ENCODE data around the gene PUS1.

The PUS1 gene

DNA sequence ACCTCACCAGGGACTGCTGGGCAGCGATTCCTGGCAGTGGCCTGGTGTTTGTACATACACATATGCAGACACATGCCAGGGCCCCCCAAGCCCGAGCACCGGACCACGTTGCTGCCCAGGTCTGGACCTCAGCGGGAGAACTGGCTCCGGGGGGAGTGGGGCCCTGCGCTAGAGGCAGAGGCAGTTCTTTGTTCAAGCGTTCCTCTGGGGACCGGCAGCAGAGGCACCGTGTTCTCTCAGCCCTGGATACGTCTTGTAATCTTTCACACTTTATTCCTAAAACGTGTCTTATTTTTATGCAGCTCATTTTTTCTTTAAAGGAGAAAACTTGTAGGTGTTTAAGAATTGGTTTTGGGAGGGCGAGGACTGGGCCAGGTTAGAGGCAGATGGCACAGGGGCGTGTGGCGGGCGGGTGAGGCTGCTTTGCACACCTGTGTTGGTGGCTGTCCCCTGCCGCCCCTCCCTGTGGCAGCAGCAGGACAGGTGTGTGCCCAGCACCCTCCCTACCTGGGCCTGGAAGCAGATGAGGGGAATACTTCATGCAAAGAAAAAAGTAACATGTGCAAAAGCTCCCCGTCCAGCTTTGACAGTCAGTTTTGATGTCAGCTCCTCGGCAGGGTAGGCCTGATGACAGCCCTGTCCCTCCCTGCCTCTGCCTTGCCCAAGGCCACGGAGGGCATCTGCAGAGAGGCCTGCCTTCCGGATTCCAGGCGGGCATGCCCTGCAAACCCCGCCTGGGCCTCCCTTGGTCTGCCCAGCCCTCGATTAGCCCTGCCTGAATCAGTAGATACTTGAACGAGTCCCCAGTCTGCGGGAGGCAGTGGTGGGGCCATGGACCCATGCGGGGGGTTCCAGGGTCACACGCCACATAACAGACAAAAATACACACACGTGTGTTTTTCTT lies 7.0 kb upstream of the PUS1 start:
- Histone ChIP-seq H3K36me3 (ENCODE audit: insufficient read depth, insufficient read length, low read length) (peaks cover 48% of the 10 kb centered on the region), H3K27me3 (ENCODE audit: insufficient read depth, insufficient read length) (no peaks in the 10 kb centered on the region), H3K9ac (ENCODE audit: insufficient read length, low read depth) (no peak overlapping the region), H3K4me3 (ENCODE audit: insufficient read length, low read depth) (no peak overlapping the region), H3K9me3 (ENCODE audit: insufficient read depth, low read length) (peaks cover 5% of the 10 kb centered on the region; the same call in 1 of the 2 replicates), H3K4me1 (ENCODE audit: insufficient read depth, insufficient read length) (no peaks in the 10 kb centered on the region)
- no peak for DNase-seq (ENCODE audit: low read depth, low spot score)
- TF ChIP-seq SUZ12 (IDR thresholded peaks at IDR 0.05; ENCODE audit: extremely low read depth, insufficient read depth, insufficient read length) (no peak), ZNF274 (IDR thresholded peaks at IDR 0.05; ENCODE audit: low read depth, low read length) (no peak), YY1 (IDR thresholded peaks at IDR 0.05; ENCODE audit: insufficient read depth, insufficient read length) (no peak)

DNA sequence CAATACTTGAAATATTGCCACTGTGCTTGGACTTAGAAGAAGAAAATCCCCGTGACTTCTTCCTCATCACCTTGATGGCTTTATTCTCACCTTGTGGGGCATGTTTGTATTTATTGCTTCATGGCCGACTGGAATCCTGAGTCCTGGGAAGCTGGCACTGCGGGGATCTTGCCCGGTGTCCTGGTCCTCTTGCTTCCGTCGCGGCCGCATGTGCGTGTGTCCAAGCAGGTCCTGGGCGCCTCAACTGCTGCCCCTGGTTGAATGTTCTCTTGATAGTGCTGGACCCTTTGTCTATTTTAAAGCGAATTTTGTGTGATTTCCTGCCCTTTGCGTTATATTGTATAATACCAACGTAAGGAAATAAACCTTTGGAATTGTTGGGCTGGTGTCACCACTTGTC lies 6.3 kb upstream of the PUS1 start:
- H3K36me3 ChIP-seq (ENCODE audit: insufficient read depth, insufficient read length, low read length), result peaks cover 45% of the 10 kb centered on the region
- H3K4me1 ChIP-seq (ENCODE audit: insufficient read depth, insufficient read length), result peaks cover 4% of the 10 kb centered on the region
- no peak overlapping the region for H3K9ac ChIP-seq (ENCODE audit: insufficient read length, low read depth)
- TF ChIP-seq ZNF274 (IDR thresholded peaks at IDR 0.05; ENCODE audit: low read depth, low read length), result no peak
- TF ChIP-seq SUZ12 (IDR thresholded peaks at IDR 0.05; ENCODE audit: extremely low read depth, insufficient read depth, insufficient read length), result no peak
- TF ChIP-seq YY1 (IDR thresholded peaks at IDR 0.05; ENCODE audit: insufficient read depth, insufficient read length), result no peak
- H3K27me3 ChIP-seq (ENCODE audit: insufficient read depth, insufficient read length), result no peaks in the 10 kb centered on the region
- no peak for DNase-seq (ENCODE audit: low read depth, low spot score)
- no peak overlapping the region for H3K4me3 ChIP-seq (ENCODE audit: insufficient read length, low read depth)
- H3K9me3 ChIP-seq (ENCODE audit: insufficient read depth, low read length), result peaks cover 11% of the 10 kb centered on the region; the same call in 1 of the 2 replicates

DNA sequence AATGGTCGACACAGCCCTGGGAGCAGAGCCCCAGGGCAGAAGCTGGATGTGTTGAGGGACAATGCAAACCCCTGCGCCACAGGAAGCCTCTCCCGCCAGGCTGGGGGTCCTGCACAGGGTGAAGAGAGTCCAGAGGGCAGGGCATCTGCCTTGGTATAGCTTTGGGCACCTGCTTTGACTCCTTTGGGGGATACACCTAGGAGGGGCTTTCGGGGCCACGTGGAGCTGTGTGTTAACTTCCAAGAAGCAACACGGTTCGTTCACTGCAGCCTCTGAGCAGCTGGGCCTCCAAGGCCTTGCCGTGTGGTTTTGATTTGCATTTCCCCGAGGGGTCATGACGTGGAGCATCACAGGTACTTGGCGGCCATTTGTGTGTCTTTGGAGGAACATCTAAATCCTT lies 5.8 kb upstream of the PUS1 start:
- Histone ChIP-seq H3K36me3 (ENCODE audit: insufficient read depth, insufficient read length, low read length) (peaks cover 41% of the 10 kb centered on the region), H3K9ac (ENCODE audit: insufficient read length, low read depth) (no peak overlapping the region), H3K9me3 (ENCODE audit: insufficient read depth, low read length) (peaks cover 11% of the 10 kb centered on the region; the same call in 1 of the 2 replicates), H3K4me1 (ENCODE audit: insufficient read depth, insufficient read length) (peaks cover 5% of the 10 kb centered on the region), H3K4me3 (ENCODE audit: insufficient read length, low read depth) (no peak overlapping the region), H3K27me3 (ENCODE audit: insufficient read depth, insufficient read length) (no peaks in the 10 kb centered on the region)
- DNase-seq (ENCODE audit: low read depth, low spot score), result no peak
- TF ChIP-seq YY1 (IDR thresholded peaks at IDR 0.05; ENCODE audit: insufficient read depth, insufficient read length) (no peak), ZNF274 (IDR thresholded peaks at IDR 0.05; ENCODE audit: low read depth, low read length) (no peak), SUZ12 (IDR thresholded peaks at IDR 0.05; ENCODE audit: extremely low read depth, insufficient read depth, insufficient read length) (no peak)

DNA sequence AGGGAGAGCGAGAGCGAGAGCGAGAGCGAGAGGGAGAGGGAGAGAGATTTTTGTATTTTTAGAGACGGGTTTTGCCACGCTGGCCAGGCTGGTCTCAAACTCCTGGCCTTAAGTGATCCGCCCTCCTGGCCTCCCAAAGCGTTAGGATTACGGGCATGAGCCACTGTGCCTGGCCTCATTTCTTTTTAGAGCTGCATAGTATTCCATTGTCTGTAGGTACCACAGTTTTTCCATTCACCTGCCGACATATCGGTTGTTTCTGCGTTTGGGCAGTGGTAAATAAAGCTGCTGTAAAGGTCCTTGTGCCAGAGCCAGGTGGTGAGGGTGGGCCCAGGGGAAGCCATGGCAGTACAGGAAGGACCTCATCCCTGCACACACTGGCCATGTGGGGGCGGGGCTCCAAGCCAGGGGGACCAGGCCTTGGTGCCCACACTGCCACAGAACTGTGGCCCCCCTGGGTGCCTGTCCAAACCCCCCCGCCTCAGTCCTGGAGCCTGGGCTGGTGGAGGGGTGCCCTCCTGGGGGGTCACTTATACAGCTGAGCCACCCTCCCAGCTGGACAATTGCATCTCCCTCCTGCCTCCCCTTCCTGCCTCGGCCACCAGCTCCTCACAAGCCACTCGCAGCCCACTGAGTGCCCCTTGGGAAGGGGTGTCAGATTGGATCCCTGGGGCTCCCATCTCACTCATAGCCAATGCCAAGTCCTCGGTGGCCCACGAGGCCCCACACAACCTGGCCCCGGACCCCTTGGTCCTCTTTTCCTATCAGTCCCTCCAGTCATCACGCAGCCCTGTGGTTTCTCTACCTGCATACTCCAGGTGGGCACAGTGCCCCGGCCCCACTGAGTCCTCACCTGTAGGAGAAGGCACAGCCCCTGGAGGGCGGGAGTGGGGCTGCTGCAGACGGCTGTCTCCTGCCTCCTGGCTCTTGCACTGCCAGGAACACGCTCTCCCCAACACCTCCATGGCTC lies 1.7 kb upstream of the PUS1 start:
- Histone ChIP-seq H3K9ac (ENCODE audit: insufficient read length, low read depth) (peak overlapping the region; percentile 95), H3K27me3 (ENCODE audit: insufficient read depth, insufficient read length) (no peaks in the 10 kb centered on the region), H3K4me1 (ENCODE audit: insufficient read depth, insufficient read length) (peaks cover 8% of the 10 kb centered on the region), H3K36me3 (ENCODE audit: insufficient read depth, insufficient read length, low read length) (peaks cover 32% of the 10 kb centered on the region), H3K4me3 (ENCODE audit: insufficient read length, low read depth) (no peak overlapping the region), H3K9me3 (ENCODE audit: insufficient read depth, low read length) (peaks cover 11% of the 10 kb centered on the region; the same call in 1 of the 2 replicates)
- DNase-seq (ENCODE audit: low read depth, low spot score), result no peak
- TF ChIP-seq YY1 (IDR thresholded peaks at IDR 0.05; ENCODE audit: insufficient read depth, insufficient read length) (no peak), ZNF274 (IDR thresholded peaks at IDR 0.05; ENCODE audit: low read depth, low read length) (no peak), SUZ12 (IDR thresholded peaks at IDR 0.05; ENCODE audit: extremely low read depth, insufficient read depth, insufficient read length) (no peak)

DNA sequence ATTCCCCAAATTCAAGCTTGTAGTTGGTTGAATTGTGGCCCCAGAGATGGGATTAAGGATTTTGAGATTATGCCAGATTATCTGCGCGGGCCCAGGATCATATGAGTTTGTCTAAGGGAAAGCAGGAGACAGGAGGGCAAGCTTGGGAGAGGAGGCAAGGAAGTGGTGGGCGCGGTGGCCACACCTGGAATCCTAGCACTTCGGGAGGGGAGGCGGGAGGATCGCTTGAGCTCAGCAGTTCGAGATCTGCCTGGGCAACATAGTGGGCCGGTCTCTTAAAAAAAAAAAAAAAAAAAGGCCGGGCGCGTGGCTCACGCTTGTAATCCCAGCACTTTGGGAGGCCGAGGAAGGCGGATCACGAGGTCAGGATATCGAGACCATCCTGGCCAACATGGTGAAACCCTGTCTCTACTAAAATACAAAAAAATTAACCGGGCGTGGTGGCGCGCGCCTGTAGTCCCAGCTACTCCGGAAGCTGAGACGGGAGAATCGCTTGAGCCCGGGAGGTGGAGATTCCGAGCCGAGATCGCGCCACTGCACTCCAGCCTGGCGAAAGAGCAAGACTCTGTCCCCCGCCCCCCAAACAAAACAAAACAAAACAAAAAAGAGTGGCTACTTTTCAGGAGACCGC lies 881 bp upstream of the PUS1 start:
- peak overlapping the region; percentile 57 for H3K4me3 ChIP-seq (ENCODE audit: insufficient read length, low read depth)
- peaks cover 11% of the 10 kb centered on the region; the same call in 1 of the 2 replicates for H3K9me3 ChIP-seq (ENCODE audit: insufficient read depth, low read length)
- H3K9ac ChIP-seq (ENCODE audit: insufficient read length, low read depth), result peak overlapping the region; percentile 95
- H3K4me1 ChIP-seq (ENCODE audit: insufficient read depth, insufficient read length), result peaks cover 8% of the 10 kb centered on the region
- H3K36me3 ChIP-seq (ENCODE audit: insufficient read depth, insufficient read length, low read length), result peaks cover 34% of the 10 kb centered on the region
- no peak for DNase-seq (ENCODE audit: low read depth, low spot score)
- no peaks in the 10 kb centered on the region for H3K27me3 ChIP-seq (ENCODE audit: insufficient read depth, insufficient read length)
- TF ChIP-seq ZNF274 (IDR thresholded peaks at IDR 0.05; ENCODE audit: low read depth, low read length) (no peak), SUZ12 (IDR thresholded peaks at IDR 0.05; ENCODE audit: extremely low read depth, insufficient read depth, insufficient read length) (no peak), YY1 (IDR thresholded peaks at IDR 0.05; ENCODE audit: insufficient read depth, insufficient read length) (no peak)

DNA sequence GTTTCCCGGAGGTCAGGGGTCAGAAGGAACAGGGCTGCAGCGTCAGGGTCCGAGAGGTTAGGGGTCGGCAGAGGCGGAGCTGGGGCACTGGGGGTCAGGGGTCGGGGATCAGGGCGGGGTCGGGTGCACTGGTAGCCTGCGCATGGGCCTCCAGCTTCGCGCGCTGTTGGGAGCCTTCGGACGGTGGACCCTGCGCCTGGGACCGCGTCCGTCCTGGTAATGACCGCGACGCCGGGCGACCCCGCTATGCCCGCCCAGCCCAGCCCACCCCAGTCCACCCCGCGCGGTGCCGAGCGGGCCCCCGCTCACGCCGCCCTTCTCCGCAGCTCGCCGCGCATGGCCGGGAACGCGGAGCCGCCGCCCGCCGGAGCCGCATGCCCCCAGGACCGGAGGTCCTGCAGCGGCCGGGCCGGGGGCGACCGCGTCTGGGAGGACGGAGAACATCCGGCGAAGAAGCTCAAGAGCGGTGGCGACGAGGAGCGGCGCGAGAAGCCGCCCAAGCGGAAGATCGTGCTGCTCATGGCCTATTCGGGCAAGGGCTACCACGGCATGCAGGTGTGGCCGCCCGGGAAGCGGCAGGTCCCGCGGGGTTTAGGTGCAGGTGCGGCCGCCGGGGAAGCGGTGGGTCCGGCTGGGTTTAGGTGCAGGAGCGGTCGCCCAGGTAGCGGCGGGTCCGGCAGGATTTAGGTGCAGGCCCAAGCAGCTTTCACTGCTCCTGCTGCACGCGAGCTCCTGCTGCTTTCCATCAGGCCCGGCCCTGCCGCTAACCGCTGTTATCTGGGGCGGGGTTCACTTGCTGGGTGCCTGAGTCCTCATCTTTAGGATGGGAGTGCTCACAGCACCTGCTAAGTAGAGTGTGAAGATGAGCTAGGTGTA lies 743 bp downstream of the PUS1 start:
- H3K4me1 ChIP-seq (ENCODE audit: insufficient read depth, insufficient read length), result peaks cover 8% of the 10 kb centered on the region
- DNase-seq (ENCODE audit: low read depth, low spot score), result no peak
- TF ChIP-seq YY1 (IDR thresholded peaks at IDR 0.05; ENCODE audit: insufficient read depth, insufficient read length) (no peak), SUZ12 (IDR thresholded peaks at IDR 0.05; ENCODE audit: extremely low read depth, insufficient read depth, insufficient read length) (no peak), ZNF274 (IDR thresholded peaks at IDR 0.05; ENCODE audit: low read depth, low read length) (no peak)
- peaks cover 51% of the 10 kb centered on the region for H3K36me3 ChIP-seq (ENCODE audit: insufficient read depth, insufficient read length, low read length)
- H3K27me3 ChIP-seq (ENCODE audit: insufficient read depth, insufficient read length), result no peaks in the 10 kb centered on the region
- H3K4me3 ChIP-seq (ENCODE audit: insufficient read length, low read depth), result peak overlapping the region; percentile 98
- peak overlapping the region; percentile 94 for H3K9ac ChIP-seq (ENCODE audit: insufficient read length, low read depth)
- peaks cover 11% of the 10 kb centered on the region; the same call in 1 of the 2 replicates for H3K9me3 ChIP-seq (ENCODE audit: insufficient read depth, low read length)
